ENCODE results near the gene TWIST2.

DNA sequence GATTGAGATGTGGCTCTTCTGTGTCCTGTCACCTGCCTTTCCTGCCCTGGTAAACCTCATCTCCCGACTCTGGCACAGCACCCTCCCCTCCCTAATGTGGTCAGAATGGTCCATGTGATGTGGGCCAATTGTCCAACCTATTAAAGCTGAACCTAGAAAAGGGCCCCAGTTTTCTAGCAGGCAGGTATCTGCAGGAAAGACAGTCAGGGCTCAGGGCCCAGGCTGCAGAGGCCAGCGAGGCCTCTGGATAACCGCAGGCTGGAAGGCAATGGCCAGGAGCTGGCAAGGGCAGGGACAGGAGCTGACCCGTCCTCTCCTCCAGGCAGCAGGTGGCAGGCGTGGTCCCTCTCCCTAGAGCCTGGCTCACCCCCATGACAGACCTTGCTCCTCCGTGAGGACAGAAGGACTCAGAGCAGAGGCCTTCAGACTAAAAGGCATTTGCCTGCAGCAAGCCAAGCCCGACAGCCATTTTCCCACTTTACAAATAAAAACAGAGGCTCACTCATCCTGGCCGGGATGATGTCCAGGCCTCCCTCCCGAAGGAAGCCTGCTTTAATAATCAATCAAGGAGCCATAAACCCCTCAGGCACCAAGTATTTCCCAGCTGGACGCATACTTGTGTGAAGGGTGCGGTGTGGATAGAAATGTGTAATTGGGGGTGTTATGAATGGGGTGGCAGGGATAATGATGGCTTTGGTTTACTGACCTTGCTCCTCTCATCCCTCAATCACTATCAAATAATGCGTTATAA is 107.1 kb downstream of the TWIST2 start:
- TF ChIP-seq POLR2AphosphoS5 (IDR thresholded peaks at IDR 0.05; ENCODE audit: borderline replicate concordance, low read depth, low read length), result no peak
- TF ChIP-seq EZH2 (IDR thresholded peaks at IDR 0.05), result no peak
- no peak for TF ChIP-seq FOXP2 (optimal IDR thresholded peaks at IDR 0.05; ENCODE audit: control extremely low read depth, extremely low read length, insufficient read depth)
